MM.1S (cell line): Measurements from ENCODE around the gene TRIM29.

Experiments used
- EZH2 ChIP-seq: fragments of 300-600 bp; sonication (generic); optimal IDR thresholded peaks from 2 replicates; pipeline ENCODE3; 2017; ENCODE audit warnings: low read depth, mild to moderate bottlenecking, antibody characterized with exemption, low read length, mixed read lengths
- EZH2phosphoT487 ChIP-seq: fragments of 300-600 bp; sonication (generic); IDR thresholded peaks from 2 replicates; pipeline ENCODE4 v1.6.1; 2018; ENCODE audit warnings: antibody characterized with exemption, low read length
- TF ChIP-seq, protein P1 (sequence below): fragments of 300-600 bp; sonication (generic); IDR thresholded peaks from 2 replicates; pipeline ENCODE4 v1.5.1; 2016; ENCODE audit warnings: antibody characterized with exemption, low read length, mixed read lengths

DNA sequence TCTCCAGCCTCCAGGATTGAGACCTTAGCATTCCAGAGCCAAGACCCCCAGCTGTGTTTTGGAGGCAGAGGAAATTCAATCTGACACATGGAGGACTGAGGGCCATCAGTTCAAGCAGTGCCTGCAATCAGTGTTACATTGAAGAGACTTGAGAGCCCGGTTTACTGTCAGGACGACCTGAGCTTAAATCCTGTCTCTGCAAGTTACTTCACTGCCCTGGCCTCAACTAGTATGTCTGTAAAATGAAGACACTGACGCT is 35.1 kb downstream of the TRIM29 start:
- TF ChIP-seq EZH2phosphoT487 (no peak), EZH2 (no peak)
- TF ChIP-seq, protein P1, sequence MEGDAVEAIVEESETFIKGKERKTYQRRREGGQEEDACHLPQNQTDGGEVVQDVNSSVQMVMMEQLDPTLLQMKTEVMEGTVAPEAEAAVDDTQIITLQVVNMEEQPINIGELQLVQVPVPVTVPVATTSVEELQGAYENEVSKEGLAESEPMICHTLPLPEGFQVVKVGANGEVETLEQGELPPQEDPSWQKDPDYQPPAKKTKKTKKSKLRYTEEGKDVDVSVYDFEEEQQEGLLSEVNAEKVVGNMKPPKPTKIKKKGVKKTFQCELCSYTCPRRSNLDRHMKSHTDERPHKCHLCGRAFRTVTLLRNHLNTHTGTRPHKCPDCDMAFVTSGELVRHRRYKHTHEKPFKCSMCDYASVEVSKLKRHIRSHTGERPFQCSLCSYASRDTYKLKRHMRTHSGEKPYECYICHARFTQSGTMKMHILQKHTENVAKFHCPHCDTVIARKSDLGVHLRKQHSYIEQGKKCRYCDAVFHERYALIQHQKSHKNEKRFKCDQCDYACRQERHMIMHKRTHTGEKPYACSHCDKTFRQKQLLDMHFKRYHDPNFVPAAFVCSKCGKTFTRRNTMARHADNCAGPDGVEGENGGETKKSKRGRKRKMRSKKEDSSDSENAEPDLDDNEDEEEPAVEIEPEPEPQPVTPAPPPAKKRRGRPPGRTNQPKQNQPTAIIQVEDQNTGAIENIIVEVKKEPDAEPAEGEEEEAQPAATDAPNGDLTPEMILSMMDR: no peak
